HEK293T (cell line): Measurements from ENCODE around the gene RPA3.
"Not testable (repeated sequence)": the region's sequence is repeated elsewhere in the genome, so short reads cannot be mapped to it uniquely, and the experiment has no call there.

ENCODE experiments used
- CTCF ChIA-PET: fragments of 350-600 bp; formaldehyde crosslinking; extraction: SDS; loops from one replicate; lab custom pipeline; 2021; ENCODE audit warnings: antibody characterized with exemption, inconsistent platforms; lab: Yijun Ruan, JAX
- POLR2A ChIA-PET: fragments of 350-600 bp; formaldehyde crosslinking; extraction: SDS; loops from one replicate; lab custom pipeline; 2020; ENCODE audit warnings: antibody characterized with exemption, inconsistent platforms; lab: Yijun Ruan, JAX
- DNase-seq: peaks from one replicate; pipeline ENCODE4 v3.0.0; 2012; ENCODE audit warnings: mixed read lengths; ENCODE audit errors: extremely low spot score
- ARNT ChIP-seq: fragments of 450-650 bp; IDR thresholded peaks from 2 replicates; pipeline ENCODE4 v1.6.1; 2017; ENCODE audit warnings: mild to moderate bottlenecking
- BHLHE40 ChIP-seq: fragments of 450-650 bp; IDR thresholded peaks from 2 replicates; pipeline ENCODE4 v1.6.1; 2016; ENCODE audit warnings: mild to moderate bottlenecking, moderate library complexity, borderline replicate concordance
- CTBP1 ChIP-seq: fragments of 450-650 bp; IDR thresholded peaks from 2 replicates; pipeline ENCODE4 v1.6.1; 2016; ENCODE audit warnings: borderline replicate concordance
- ELF4 ChIP-seq: fragments of 450-650 bp; IDR thresholded peaks from 2 replicates; pipeline ENCODE4 v1.6.1; 2017; ENCODE audit warnings: antibody characterized with exemption
- FOXA1 ChIP-seq: fragments of 450-650 bp; IDR thresholded peaks from 2 replicates; pipeline ENCODE4 v1.6.1; 2016; ENCODE audit warnings: mild to moderate bottlenecking
- FOXK2 ChIP-seq: fragments of 450-650 bp; IDR thresholded peaks from 2 replicates; pipeline ENCODE4 v1.6.1; 2016; ENCODE audit warnings: mild to moderate bottlenecking
- FOXM1 ChIP-seq: fragments of 450-650 bp; IDR thresholded peaks from 2 replicates; pipeline ENCODE4 v1.6.1; 2017; ENCODE audit warnings: mild to moderate bottlenecking, borderline replicate concordance
- HDGF ChIP-seq: fragments of 450-650 bp; IDR thresholded peaks from 2 replicates; pipeline ENCODE4 v1.6.1; 2017; ENCODE audit warnings: antibody characterized with exemption, borderline replicate concordance
- L3MBTL2 ChIP-seq: fragments of 450-650 bp; conservative IDR thresholded peaks from 2 replicates; pipeline ENCODE4 v1.6.1; 2016; ENCODE audit warnings: mild to moderate bottlenecking
- LEF1 ChIP-seq: fragments of 450-650 bp; IDR thresholded peaks from 2 replicates; pipeline ENCODE4 v1.6.1; 2017; ENCODE audit warnings: mild to moderate bottlenecking, borderline replicate concordance
- NFRKB ChIP-seq: fragments of 450-650 bp; IDR thresholded peaks from 2 replicates; pipeline ENCODE4 v1.6.1; 2016; ENCODE audit warnings: mild to moderate bottlenecking, moderate library complexity
- PKNOX1 ChIP-seq: fragments of 450-650 bp; IDR thresholded peaks from 2 replicates; pipeline ENCODE4 v1.6.1; 2016
- SP1 ChIP-seq: fragments of 450-650 bp; IDR thresholded peaks from 2 replicates; pipeline ENCODE4 v1.6.1; 2017
- SUZ12 ChIP-seq: fragments of 450-650 bp; IDR thresholded peaks from 2 replicates; pipeline ENCODE4 v1.6.1; 2016; ENCODE audit warnings: mild to moderate bottlenecking
- TARDBP ChIP-seq: fragments of 450-650 bp; IDR thresholded peaks from 2 replicates; pipeline ENCODE4 v1.6.1; 2016
- ZNF384 ChIP-seq: fragments of 450-650 bp; IDR thresholded peaks from 2 replicates; pipeline ENCODE4 v1.6.1; 2016

RPA3 gene

DNA sequence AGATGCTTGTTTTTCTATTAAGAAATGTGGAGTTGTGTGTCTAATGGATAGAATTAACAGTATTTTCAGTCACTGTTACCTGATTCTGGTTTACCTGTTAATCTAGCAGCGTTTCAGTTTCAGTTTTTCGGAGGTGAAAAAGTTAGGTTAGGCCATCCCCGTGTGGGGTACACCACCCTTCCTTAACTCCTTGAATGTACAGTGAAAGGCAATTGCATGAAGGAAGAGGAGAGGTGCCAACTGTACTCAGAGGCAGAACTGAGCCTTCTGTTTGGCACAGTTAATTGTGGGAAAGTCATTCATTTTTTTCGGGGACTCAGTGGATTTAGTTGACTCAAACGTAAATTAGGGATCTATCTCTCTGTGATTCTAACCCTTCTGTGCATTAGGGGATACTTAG lies 35.5 kb downstream of the RPA3 start:
- TF ChIP-seq FOXK2: no peak
- TF ChIP-seq LEF1: no peak
- no peak for TF ChIP-seq ELF4
- no peak for TF ChIP-seq TARDBP
- TF ChIP-seq BHLHE40: no peak
- TF ChIP-seq FOXM1: no peak
- TF ChIP-seq PKNOX1: no peak
- ChIA-PET POLR2A (no interaction called here), CTCF (interaction anchor here (0.6 kb wide), 1 partner anchor 288 kb away, joined by 4 read pairs; no protein-coding TSS in a partner anchor)
- DNase-seq: no peak

DNA sequence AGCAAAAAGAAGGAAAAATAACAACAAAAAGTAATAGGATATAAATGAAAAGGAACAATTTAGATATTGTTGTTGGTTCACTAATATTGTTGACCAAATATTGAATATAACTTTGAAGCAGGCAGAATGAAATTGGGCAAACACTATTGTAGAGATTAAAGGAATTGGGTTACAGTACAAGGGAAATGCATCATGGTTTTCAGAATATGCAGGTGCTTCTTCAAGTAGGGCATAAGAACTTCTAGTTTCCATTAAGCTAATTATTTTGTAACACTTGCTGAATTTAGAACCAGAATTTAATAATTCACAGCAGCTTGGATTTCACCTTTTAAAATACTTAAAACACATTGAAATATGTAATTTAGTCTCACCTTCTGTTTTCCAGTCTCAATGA lies 36.5 kb downstream of the RPA3 start:
- ChIA-PET POLR2A (interaction anchor here (0.9 to 1.2 kb wide), 3 partner anchors 42 to 614 kb away, joined by 3 to 7 read pairs (median 3); partner anchors contain the start of gene UMAD1), CTCF (interaction anchor here (1.0 to 2.4 kb wide), 4 partner anchors 13 to 532 kb away, joined by 3 to 9 read pairs (median 5); no protein-coding TSS in a partner anchor)
- no peak for DNase-seq
- TF ChIP-seq SUZ12: no peak
- no peak for TF ChIP-seq ZNF384
- no peak for TF ChIP-seq CTBP1
- TF ChIP-seq BHLHE40: no peak
- TF ChIP-seq FOXK2: no peak

GRCh38 chr7:7681191-7681935 lies 37.0 kb downstream of the RPA3 start:
- POLR2A ChIA-PET: interaction anchor here (0.9 to 1.2 kb wide), 3 partner anchors 41 to 615 kb away, joined by 3 to 7 read pairs (median 3); partner anchors contain the start of gene UMAD1
- CTCF ChIA-PET: interaction anchor here (0.6 to 2.4 kb wide), 13 partner anchors 8 to 615 kb away, joined by 3 to 9 read pairs (median 4); no protein-coding TSS in a partner anchor
- peak; percentile 16 for DNase-seq
- TF ChIP-seq SUZ12 (no peak), HDGF (no peak), ELF4 (no peak), BHLHE40 (no peak), NFRKB (no peak), L3MBTL2 (no peak), ZNF384 (no peak), FOXA1 (no peak), PKNOX1 (no peak), SP1 (no peak), FOXM1 (no peak), FOXK2 (no peak), TARDBP (no peak)

GRCh38 chr7:7679640-7680039 lies 38.8 kb downstream of the RPA3 start:
- DNase-seq, CTCF ChIA-PET, POLR2A ChIA-PET: not testable (repeated sequence)

GRCh38 chr7:7675686-7676085 lies 42.7 kb downstream of the RPA3 start:
- POLR2A ChIA-PET: no interaction called here
- CTCF ChIA-PET: no interaction called here

DNA sequence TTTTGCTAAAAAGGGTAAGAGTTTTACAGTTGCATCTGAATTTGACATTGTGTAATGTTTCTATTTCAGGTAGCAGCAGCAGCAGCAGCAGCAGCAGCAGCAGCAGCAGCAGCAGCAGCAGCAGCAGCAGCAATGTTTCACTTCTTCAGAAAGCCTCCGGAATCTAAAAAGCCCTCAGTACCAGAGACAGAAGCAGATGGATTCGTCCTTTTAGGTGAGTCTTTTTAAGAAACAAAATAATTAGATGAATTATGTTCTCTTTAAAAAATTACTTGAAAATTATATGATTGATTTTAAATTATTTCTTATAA lies 45.2 kb downstream of the RPA3 start:
- ChIA-PET POLR2A (no interaction called here), CTCF (no interaction called here)
- no peak for DNase-seq
- no peak for TF ChIP-seq ELF4
- TF ChIP-seq TARDBP: no peak
- no peak for TF ChIP-seq NFRKB
- TF ChIP-seq L3MBTL2: no peak
- no peak for TF ChIP-seq SUZ12
- no peak for TF ChIP-seq SP1
- TF ChIP-seq HDGF: no peak
- TF ChIP-seq PKNOX1: no peak
- TF ChIP-seq FOXK2: no peak
- TF ChIP-seq ZNF384: no peak
- TF ChIP-seq ARNT: no peak
- TF ChIP-seq BHLHE40: no peak
- no peak for TF ChIP-seq LEF1
- TF ChIP-seq FOXA1: no peak
- TF ChIP-seq CTBP1: no peak
- no peak for TF ChIP-seq FOXM1

More at GRCh38 chr7:7675686-7676085, 42.7 kb downstream of the RPA3 start:
- no peak for DNase-seq
- TF ChIP-seq FOXA1 (no peak), SUZ12 (no peak), HDGF (no peak), ZNF384 (no peak), LEF1 (no peak), FOXK2 (no peak), CTBP1 (no peak), PKNOX1 (no peak), NFRKB (no peak), L3MBTL2 (no peak), ELF4 (no peak), FOXM1 (no peak), BHLHE40 (no peak), TARDBP (no peak), ARNT (no peak), SP1 (no peak)
